HepG2 (cell line): ENCODE results near the gene PTPRN. TPM values are rescaled to one million over a fixed set of nuclear protein-coding genes. Genes with fewer than 3 reads are reported as not detected.

Experiments used
- ATF1 ChIP-seq: IDR thresholded peaks from 2 replicates; pipeline ENCODE4 v1.6.1; 2016; ENCODE audit warnings: mild to moderate bottlenecking, control low read depth
- DNMT1 ChIP-seq: sonication (generic); formaldehyde crosslinking; IDR thresholded peaks from 2 replicates; pipeline ENCODE4 v1.5.1; 2020; ENCODE audit warnings: mild to moderate bottlenecking, missing genetic modification reagents
- ETV6 ChIP-seq: sonication (generic); formaldehyde crosslinking; conservative IDR thresholded peaks from 2 replicates; pipeline ENCODE4 v1.4.0; 2020; ENCODE audit warnings: missing genetic modification reagents
- FIP1L1 ChIP-seq: fragments of 200-400 bp; formaldehyde crosslinking; IDR thresholded peaks from 2 replicates; pipeline ENCODE4 v1.6.1; 2018; ENCODE audit warnings: low read depth, mild to moderate bottlenecking, low read length, moderate library complexity, borderline replicate concordance; ENCODE audit not compliant: insufficient read depth
- GATA4 ChIP-seq: sonication (generic); IDR thresholded peaks from 2 replicates; pipeline ENCODE4 v1.6.1; 2016; ENCODE audit warnings: antibody characterized with exemption, low read depth, borderline replicate concordance
- GFI1 ChIP-seq: sonication (generic); formaldehyde crosslinking; IDR thresholded peaks from 2 replicates; pipeline ENCODE4 v1.5.0; 2020; ENCODE audit warnings: missing genetic modification reagents, mild to moderate bottlenecking, borderline replicate concordance
- HOXA3 ChIP-seq: sonication (generic); formaldehyde crosslinking; IDR thresholded peaks from 2 replicates; pipeline ENCODE4 v1.5.0; 2020; ENCODE audit warnings: missing genetic modification reagents
- MBNL3 ChIP-seq: fragments of 250-450 bp; sonication (Bioruptor Pico); conservative IDR thresholded peaks from 2 replicates; pipeline ENCODE4 v1.8.0; 2022; ENCODE audit warnings: mild to moderate bottlenecking, inconsistent platforms
- RCOR2 ChIP-seq: IDR thresholded peaks from 2 replicates; pipeline ENCODE4 v1.6.1; 2016; ENCODE audit warnings: missing biosample characterization, missing genetic modification reagents
- ZBTB21 ChIP-seq: sonication (generic); formaldehyde crosslinking; IDR thresholded peaks from 2 replicates; pipeline ENCODE4 v1.4.0; 2020; ENCODE audit warnings: missing genetic modification reagents
- ZFP82 ChIP-seq: sonication (generic); formaldehyde crosslinking; IDR thresholded peaks from 2 replicates; pipeline ENCODE4 v1.5.1; 2020; ENCODE audit warnings: mild to moderate bottlenecking, missing genetic modification reagents, borderline replicate concordance
- ZFP90 ChIP-seq: sonication (generic); formaldehyde crosslinking; IDR thresholded peaks from 2 replicates; pipeline ENCODE4 v1.8.0; 2022; ENCODE audit warnings: missing genetic modification reagents, mild to moderate bottlenecking, inconsistent platforms, borderline replicate concordance
- ZNF17 ChIP-seq: sonication (generic); formaldehyde crosslinking; IDR thresholded peaks from 2 replicates; pipeline ENCODE4 v1.5.0; 2020; ENCODE audit warnings: mild to moderate bottlenecking, missing genetic modification reagents
- ZNF207 ChIP-seq: fragments of 450-650 bp; IDR thresholded peaks from 2 replicates; pipeline ENCODE4 v1.6.1; 2016; ENCODE audit warnings: antibody characterized with exemption, borderline replicate concordance
- ZNF280B ChIP-seq: sonication (generic); formaldehyde crosslinking; IDR thresholded peaks from 2 replicates; pipeline ENCODE4 v1.5.0; 2020; ENCODE audit warnings: missing genetic modification reagents, mild to moderate bottlenecking, borderline replicate concordance
- ZNF547 ChIP-seq: sonication (generic); formaldehyde crosslinking; IDR thresholded peaks from 2 replicates; pipeline ENCODE4 v1.5.1; 2020; ENCODE audit warnings: mild to moderate bottlenecking, missing genetic modification reagents
- ZNF550 ChIP-seq: sonication (generic); formaldehyde crosslinking; IDR thresholded peaks from 2 replicates; pipeline ENCODE4 v1.4.0; 2020; ENCODE audit warnings: mild to moderate bottlenecking, missing genetic modification reagents, borderline replicate concordance
- ZNF746 ChIP-seq: sonication (generic); formaldehyde crosslinking; IDR thresholded peaks from 2 replicates; pipeline ENCODE4 v1.8.0; 2022; ENCODE audit warnings: mild to moderate bottlenecking, missing genetic modification reagents
- ZNF747 ChIP-seq: sonication (generic); formaldehyde crosslinking; IDR thresholded peaks from 2 replicates; pipeline ENCODE4 v1.8.1; 2023; ENCODE audit warnings: missing genetic modification reagents, mild to moderate bottlenecking, borderline replicate concordance
- polyA plus RNA-seq, 8 experiments: library from polyadenylated mRNA; depleted of rRNA in 3 of 8; stranded (reverse) in 7 of 8; unstranded in 1 of 8; fragments of >200 nt; fragmentation: Illumina TruSeq in 4 of 8; extraction: Trizol in 4 of 8; gene quantifications; 2 replicates each; pipeline versions ENCODE4 v1.2.1 to v1.2.3, GENCODE V29; 2011 to 2016; ENCODE audit warnings: low read depth in 4 of 8, missing spikeins in 1 of 8, mixed read lengths in 1 of 8; ENCODE audit not compliant: insufficient read depth in 1 of 8
- total RNA-seq, 5 experiments: library from RNA; depleted of rRNA; stranded (reverse); fragments of >200 nt; fragmentation: Illumina TruSeq; extraction: Trizol; gene quantifications; 2 replicates each; pipeline ENCODE4 v1.2.3, GENCODE V29; 2016; ENCODE audit warnings: low read depth in 1 of 5
- TF ChIP-seq, protein P1 (sequence below), 2 experiments: sonication (generic) in 1 of 2; formaldehyde crosslinking in 1 of 2; IDR thresholded peaks; 2 replicates each; pipeline versions ENCODE4 v1.5.1 to v1.6.1; 2011 to 2020; ENCODE audit warnings: borderline replicate concordance in 1 of 2, low read depth in 1 of 2, low read length in 1 of 2, mild to moderate bottlenecking in 1 of 2, missing genetic modification reagents in 1 of 2, moderate library complexity in 1 of 2
- TF ChIP-seq, protein P2 (sequence below): sonication (generic); formaldehyde crosslinking; IDR thresholded peaks from 2 replicates; pipeline ENCODE4 v1.5.1; 2020; ENCODE audit warnings: missing genetic modification reagents, mild to moderate bottlenecking, borderline replicate concordance

PTPRN gene
- total and polyA plus RNA-seq, 2 of the 13 experiments (the other 11 are each of a cell fraction or from before 2014, with no cell fraction given): 0.26 TPM; not detected in 1

DNA sequence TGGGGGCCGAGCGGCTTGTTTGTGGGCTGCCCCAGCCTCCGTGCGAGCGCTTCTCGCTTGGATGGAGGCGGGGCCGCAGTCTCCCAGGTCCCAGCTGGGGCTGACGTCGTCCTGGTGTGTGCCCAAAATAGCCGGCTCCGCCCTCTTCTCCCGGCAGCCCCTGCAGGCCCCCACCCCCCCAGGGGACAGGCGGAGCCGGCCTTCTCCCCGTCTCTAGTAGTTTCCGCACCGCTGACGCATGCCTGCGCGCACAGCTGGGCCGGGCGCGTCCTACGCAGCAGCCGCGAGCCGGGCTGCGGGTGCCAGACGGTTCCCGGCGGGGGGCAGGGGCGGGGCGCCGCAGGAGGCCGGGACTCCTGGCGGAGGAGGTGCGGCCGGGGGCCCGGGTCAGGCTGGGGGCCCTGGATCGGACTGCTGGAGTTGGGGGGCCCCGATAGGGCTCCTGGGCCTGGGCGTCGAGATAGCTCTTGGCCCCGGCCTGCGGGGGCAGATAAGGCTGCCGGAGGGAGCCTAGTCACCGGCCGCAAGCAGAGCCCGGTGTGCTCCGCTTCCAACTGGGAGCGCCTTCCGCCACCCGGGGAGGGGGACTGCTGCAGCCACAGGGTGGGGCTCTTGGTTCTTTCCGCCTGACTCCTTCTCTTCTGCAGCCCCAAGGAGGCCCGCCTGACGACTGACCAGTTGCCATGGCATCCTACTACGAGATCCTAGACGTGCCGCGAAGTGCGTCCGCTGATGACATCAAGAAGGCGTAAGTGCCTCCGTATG, 29.9 kb downstream of the PTPRN start, which contains the start of gene DNAJB2 (continued):
- peak; percentile 87 for TF ChIP-seq ZNF280B (CRISPR knock-in tag)
- no peak for TF ChIP-seq FIP1L1
- TF ChIP-seq GATA4: no peak
- TF ChIP-seq RCOR2 (CRISPR knock-in tag): no peak
- TF ChIP-seq, protein P1, sequence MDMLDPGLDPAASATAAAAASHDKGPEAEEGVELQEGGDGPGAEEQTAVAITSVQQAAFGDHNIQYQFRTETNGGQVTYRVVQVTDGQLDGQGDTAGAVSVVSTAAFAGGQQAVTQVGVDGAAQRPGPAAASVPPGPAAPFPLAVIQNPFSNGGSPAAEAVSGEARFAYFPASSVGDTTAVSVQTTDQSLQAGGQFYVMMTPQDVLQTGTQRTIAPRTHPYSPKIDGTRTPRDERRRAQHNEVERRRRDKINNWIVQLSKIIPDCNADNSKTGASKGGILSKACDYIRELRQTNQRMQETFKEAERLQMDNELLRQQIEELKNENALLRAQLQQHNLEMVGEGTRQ (IDR thresholded peaks at IDR 0.05; ENCODE audit: low read depth, low read length): no peak
- TF ChIP-seq, protein P1 (CRISPR knock-in tag; IDR thresholded peaks at IDR 0.05; ENCODE audit: borderline replicate concordance): peak; percentile 35; the same call in 1 of the 2 replicates
- TF ChIP-seq ZBTB21 (CRISPR knock-in tag): 0 out of 2 replicates have a peak, but pooled peaks have one; percentile 37
- peak; percentile 78; the same call in 1 of the 2 replicates for TF ChIP-seq ZFP90 (CRISPR knock-in tag)
- peak; percentile 12; the same call in 1 of the 2 replicates for TF ChIP-seq DNMT1
- TF ChIP-seq MBNL3 (CRISPR knock-in tag): no peak
- peak; percentile 53; the same call in 1 of the 2 replicates for TF ChIP-seq GFI1 (CRISPR knock-in tag)
- TF ChIP-seq, protein P2, sequence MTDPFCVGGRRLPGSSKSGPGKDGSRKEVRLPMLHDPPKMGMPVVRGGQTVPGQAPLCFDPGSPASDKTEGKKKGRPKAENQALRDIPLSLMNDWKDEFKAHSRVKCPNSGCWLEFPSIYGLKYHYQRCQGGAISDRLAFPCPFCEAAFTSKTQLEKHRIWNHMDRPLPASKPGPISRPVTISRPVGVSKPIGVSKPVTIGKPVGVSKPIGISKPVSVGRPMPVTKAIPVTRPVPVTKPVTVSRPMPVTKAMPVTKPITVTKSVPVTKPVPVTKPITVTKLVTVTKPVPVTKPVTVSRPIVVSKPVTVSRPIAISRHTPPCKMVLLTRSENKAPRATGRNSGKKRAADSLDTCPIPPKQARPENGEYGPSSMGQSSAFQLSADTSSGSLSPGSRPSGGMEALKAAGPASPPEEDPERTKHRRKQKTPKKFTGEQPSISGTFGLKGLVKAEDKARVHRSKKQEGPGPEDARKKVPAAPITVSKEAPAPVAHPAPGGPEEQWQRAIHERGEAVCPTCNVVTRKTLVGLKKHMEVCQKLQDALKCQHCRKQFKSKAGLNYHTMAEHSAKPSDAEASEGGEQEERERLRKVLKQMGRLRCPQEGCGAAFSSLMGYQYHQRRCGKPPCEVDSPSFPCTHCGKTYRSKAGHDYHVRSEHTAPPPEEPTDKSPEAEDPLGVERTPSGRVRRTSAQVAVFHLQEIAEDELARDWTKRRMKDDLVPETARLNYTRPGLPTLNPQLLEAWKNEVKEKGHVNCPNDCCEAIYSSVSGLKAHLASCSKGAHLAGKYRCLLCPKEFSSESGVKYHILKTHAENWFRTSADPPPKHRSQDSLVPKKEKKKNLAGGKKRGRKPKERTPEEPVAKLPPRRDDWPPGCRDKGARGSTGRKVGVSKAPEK (CRISPR knock-in tag): no peak
- no peak for TF ChIP-seq ZNF207
- peak; percentile 90 for TF ChIP-seq HOXA3
- TF ChIP-seq ZNF747 (CRISPR knock-in tag): no peak; the same call in 1 of the 2 replicates
- TF ChIP-seq ETV6 (CRISPR knock-in tag): no peak; the same call in 1 of the 2 replicates
- peak; percentile 39 for TF ChIP-seq ZNF746 (CRISPR knock-in tag)
- no peak for TF ChIP-seq ZNF17 (CRISPR knock-in tag)
- no peak for TF ChIP-seq ZNF547 (CRISPR knock-in tag)
- no peak; the same call in 1 of the 2 replicates for TF ChIP-seq ZNF550 (CRISPR knock-in tag)
- no peak for TF ChIP-seq ZFP82
- TF ChIP-seq ATF1 (CRISPR knock-in tag): peak; percentile 73
